GM18508 (cell line): ENCODE measurements around the gene PRCD.

ENCODE experiments used
- ATAC-seq: cut with Tn5 transposase; IDR thresholded peaks from one replicate; pipeline ENCODE4 v1.9.1; 2021; ENCODE audit warnings: moderate number of reproducible peaks; ENCODE audit not compliant: insufficient read depth, unreplicated experiment

Gene PRCD

GRCh38 chr17:76538281-76538931, 1.4 kb upstream of the PRCD start:
- ATAC-seq: no peak

- no peak for ATAC-seq
These were observed 788 bp upstream of the PRCD start for GRCh38 chr17:76538941-76539570.

DNA sequence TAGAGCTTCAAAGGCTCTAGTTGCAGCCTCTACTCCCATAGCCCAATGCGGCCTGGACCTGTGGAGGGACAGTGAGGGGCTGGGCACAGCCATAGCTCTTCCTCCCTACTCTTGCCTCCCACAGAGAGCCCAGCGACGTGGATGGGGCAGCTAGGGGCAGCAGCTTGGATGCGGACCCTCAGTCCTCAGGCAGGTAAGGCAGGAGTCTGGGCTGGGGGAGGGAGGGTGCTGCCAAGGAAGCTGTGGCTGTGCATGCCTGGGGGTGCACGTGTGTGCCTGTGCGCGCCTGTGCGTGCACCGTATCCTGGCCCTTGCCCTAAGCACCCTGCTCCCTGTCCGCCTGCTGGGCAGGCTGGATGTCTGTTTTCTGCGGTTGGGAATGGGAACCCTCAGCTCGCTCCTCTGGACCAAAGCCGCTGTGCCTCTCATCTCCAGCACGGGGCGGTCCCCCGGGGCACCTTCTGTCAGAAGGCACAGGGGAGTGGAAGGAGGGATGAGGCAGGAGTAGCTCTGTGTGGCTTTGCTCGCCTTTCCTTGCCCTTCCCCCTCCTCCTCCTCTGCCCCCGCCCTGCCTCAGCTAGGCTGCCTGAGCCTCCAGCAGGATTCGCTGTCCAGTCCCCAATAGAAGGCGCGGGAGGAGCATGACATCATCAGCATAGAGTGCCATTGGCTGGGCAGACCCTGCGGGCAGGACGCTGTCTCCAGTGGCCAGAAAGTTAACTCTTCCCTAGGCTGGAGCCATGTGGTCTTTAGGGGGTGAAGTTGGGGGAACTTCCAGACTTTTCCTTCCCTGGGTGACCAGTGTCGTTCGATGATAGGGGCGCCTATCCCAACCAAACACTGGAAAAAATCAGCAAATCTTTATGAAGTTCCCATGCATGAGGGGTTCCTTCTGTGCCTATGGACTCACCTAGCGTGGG, 797 bp downstream of the PRCD start:
- ATAC-seq: no peak

DNA sequence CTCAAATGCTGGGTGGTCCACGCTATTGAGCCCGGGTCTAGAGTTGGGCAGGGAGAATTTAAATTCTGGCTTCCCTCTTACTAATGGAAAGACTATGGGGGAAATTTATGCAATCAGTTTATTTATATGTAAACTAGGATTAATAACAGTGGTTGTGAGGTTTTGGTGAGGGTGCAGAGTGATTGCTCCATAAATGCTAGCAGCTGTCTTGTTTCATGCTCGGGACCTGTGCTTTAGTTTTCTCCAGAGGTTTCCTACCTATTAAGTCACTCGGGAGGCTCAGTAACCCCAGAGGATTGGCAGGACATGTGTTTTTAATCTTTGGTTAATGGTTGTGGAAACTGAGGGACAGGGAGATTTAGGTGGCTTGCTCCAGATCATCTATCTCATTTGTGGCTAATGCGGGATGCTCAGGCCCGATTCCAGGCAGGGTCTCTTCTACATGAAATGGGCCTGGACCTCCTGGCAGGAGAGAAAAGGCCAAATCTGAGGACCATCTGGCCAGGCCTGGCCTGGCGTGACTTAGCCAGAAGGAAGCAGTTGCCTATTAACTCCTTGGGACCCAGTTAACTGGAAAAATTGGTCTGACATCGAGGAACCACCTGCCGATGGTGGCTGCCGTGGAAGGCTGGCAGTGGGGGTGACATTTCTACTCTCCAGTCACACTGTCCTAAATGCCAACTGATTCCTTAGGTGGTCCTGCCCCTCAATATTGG, 2.1 kb downstream of the PRCD start:
- ATAC-seq: no peak

DNA sequence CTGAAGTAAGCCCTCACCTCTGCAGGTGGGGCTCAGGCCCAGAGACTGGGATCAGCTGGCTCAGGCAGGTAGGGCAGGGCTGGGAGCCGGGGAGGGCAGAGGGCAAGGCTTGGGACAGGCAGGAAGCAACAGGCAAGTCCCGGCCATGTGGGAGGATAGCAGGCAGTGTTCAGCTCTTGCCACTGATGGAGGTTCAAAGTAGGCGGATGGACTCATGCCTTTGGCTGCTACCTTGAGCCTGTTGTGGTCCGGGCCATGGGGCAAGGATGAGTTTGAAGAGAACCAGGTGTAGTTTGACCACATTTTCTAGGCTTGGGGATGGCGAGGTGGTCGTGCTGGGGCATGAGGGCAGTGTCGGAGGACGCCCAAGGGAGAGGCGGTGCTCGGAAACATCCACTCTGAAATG, 2.7 kb downstream of the PRCD start:
- ATAC-seq: no peak

- ATAC-seq: no peak
These were observed 3.1 kb downstream of the PRCD start for GRCh38 chr17:76542984-76543383.

DNA sequence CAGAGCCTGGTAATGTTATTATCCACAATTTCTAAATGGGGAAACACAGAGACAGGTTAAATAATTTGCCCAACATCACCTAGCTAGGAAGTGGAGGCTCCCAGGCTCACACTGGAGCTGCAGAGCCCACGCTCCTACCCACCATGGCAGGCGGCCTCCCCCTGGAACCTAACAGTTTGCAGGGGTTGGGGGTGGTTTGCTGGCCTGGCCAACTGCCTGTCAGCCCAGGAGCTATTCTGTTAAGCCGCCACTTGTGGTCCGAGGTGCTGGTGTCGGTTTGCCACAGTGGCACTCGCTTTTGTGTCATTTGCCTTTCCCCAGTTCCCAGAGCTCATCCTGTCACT, 3.6 kb downstream of the PRCD start:
- no peak for ATAC-seq

- no peak for ATAC-seq
These were observed 4.1 kb downstream of the PRCD start for GRCh38 chr17:76543826-76544545.

- ATAC-seq: no peak
These were observed 4.9 kb downstream of the PRCD start for GRCh38 chr17:76544546-76545365.

- no peak for ATAC-seq
These were observed 6.2 kb downstream of the PRCD start for GRCh38 chr17:76545918-76546555.

DNA sequence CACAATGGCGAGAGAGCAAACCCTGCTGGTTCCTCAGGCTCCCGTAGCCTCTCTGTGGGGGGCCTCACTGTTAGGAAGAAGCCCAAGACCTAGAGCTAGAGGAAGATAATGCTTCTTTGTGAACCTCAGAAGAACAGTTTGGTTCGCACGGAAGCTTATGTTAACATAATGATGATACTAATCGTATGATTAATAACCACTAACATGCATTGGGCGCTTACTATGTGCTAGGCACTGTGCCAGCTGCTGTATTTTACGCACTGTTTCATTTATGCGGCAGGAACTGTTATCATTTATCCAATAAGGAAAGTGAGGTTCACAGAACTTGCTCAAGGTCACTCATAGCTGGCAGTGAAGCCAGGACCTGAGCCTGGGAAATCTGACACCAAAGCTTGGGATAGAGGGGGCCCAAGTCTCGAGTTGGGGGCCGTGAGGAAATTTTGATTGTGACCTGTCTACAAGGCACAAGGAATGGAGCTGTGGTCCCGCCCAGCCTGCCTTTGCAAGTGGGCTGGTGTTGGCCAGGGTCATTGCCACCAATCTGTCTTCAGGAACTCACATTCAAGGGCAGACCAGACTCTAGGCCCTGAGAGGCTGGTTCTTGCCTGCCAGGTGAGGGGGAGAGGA, 6.8 kb downstream of the PRCD start:
- no peak for ATAC-seq

DNA sequence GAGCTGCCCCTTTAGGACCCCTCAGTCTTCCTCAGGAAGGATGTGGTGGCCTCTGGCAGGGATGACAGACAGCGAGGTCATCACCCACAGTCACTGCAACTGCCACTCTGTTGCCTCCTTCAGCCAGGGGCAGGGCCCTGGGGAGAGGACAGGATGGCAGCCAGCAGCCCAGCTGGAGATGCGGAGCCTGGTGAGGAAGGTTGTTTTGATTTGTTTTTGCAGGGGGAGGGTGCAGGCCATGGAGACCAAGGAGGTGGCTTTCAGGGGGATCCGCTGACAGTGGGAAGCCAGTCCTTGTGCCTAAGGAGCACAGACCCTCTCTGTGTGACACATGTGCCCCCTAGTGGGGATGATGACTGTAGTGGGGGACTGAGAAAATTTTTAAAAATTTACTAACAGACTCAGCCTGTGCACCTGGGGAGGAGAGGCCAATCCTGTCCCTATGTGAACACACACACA, 7.4 kb downstream of the PRCD start:
- ATAC-seq: no peak

GRCh38 chr17:76547642-76548202, 7.9 kb downstream of the PRCD start:
- ATAC-seq: no peak

- no peak for ATAC-seq
These were observed 8.8 kb downstream of the PRCD start for GRCh38 chr17:76548378-76549214.

- ATAC-seq: no peak
These were observed 9.3 kb downstream of the PRCD start for GRCh38 chr17:76549215-76549518.

DNA sequence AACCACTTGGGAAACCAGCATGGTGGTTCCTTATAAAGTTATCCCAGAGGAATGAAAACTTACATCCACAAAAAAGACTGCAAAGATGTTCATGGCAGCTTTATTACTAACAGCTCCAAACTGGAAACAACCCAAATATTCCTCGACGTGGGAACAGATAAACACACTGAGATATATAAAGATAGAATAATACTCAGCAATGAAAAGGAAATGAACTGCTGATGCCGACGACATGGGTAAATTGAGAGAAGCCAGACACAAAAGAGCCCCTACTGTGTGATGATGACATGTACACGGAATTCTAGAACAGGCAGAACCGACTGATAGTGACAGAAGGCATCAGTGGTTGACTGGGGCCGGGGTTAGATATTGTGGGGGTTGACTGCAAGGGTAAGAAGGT, 9.7 kb downstream of the PRCD start:
- no peak for ATAC-seq
